SH-SY5Y (cell line): ENCODE results near the gene NUDT3.

Experiments
- GATA2 ChIP-seq: IDR thresholded peaks from 2 replicates; pipeline ENCODE4 v1.6.1; 2011; ENCODE audit warnings: mild to moderate bottlenecking, low read depth, low read length
- GATA3 ChIP-seq: IDR thresholded peaks from 2 replicates; pipeline ENCODE4 v1.6.1; 2011; ENCODE audit warnings: low read depth, mild to moderate bottlenecking, low read length, moderate library complexity

- TF ChIP-seq GATA2, result no peak
- TF ChIP-seq GATA3, result no peak
Measured at GRCh38 chr6:34319471-34319885, 73.0 kb downstream of the NUDT3 start.
